ENCODE measurements around the gene MCOLN3.
A peak's percentile ranks its signal among the peaks of the same experiment; 100 is the strongest.

Gene MCOLN3

DNA sequence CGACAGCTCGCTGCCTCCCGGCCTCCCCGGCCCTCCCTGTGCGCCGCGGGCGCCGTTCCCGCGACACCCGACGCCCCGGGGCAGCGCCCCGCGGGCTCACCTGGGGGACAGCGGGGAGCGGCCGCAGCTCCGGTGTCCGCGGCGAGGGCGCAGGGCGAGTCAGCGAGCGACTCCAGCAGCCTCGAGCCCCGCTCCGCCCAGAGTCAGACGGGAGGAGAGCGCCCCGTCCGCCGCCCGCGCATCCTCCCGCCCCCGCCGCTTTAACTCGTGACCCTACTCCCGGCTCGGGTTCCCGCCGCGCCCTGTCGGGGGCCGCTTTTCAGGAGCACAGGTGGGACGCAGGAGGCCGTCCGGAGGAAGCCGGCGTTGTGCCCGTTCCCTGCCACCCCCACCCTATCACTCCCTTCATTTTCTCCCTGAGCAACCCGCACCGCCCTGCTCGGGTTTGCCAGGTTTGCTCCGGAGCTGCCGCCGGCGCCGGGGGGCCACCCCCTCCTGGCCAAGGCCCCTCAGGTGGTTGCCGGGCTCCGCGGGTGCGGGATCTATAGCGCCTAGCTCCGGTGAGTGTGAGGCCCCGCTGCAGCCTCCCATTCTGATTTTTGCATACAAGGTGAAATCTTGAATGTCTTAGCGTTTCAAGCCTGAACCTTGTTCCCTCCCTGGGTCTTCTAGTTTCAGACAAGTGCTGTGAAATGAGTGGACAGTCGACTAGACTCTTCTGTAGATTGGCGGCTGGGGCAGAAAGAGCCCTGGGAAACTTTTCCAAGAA is at the start of gene MCOLN3:
MCOLN3 (minus strand) TSS at position 205 of the 769 bp plus-strand sequence. CDS start 3,140 bp downstream, outside the sequence.
- peak in 1 of 2 experiments; percentile 20 for DNase-seq (ENCODE audit: low read depth in 2 of 2)

DNA sequence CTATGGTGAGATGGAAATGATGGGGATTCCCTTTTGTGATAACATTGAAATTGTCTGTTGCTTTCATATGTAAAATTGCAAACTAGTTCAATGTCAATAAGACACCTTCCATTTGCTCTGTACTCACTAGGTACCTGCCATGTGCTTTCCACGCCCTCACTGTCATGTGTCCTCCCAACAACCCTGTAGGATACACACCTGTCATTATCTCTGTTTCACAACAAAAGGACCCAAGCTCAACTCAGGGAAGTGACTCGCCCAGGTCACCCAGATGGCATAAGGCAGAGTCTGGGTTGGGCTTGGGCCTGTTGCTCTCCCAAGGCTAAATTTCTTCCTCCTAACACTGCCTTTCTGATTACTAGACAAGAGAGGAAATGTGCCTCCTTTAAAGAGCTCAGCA is 45.3 kb upstream of the MCOLN3 start:
- no peak for DNase-seq (ENCODE audit: low read depth in 2 of 2)

DNA sequence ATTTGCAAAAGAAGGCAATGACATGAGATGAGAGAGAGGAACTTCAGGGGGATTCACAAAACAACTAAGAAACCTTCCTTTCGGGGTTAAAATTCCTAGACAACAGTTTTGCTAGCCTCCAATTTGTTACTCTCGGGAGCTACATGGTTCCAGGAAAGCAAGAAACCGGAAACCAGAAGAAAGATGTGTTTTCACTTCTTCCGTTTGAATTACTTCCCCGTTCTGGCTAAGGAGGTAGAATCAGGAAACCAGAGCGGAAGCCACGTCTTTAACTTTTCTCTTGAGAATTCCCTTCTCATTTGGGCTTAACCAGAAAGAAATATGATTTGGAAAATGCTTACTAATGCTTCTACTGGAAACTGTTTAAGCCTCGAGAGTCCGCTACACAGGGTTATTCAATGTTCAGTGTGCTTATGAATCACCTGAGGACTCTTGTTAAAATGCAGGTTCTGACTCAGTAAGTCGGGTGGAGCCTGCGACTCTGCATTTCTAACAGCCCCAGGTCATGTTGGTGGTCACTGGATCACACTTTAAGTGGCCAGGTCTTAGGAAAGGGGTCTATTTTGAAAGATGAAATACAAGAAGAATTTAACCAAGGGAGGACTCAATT is 43.5 kb upstream of the MCOLN3 start:
- no peak for DNase-seq (ENCODE audit: low read depth in 2 of 2)

DNA sequence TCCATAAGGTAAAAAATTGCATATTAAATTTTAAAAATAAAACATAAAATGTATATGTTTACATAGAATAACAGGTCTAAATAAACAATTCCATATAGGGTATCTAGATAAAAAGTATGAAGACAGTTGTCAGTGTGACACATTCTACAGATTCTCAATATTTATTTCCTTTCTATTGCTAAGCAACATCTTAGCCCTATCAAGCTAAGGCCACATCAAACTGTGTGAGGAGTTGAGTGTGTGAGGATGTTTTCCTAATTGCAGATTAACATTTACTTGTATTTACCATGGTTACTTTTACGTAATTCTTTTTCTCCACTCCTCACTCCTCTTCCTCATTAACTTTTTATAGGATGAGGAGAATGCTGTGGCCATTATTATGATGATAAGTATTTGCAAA is 41.9 kb upstream of the MCOLN3 start:
- no peak for DNase-seq (ENCODE audit: low read depth in 2 of 2)

DNA sequence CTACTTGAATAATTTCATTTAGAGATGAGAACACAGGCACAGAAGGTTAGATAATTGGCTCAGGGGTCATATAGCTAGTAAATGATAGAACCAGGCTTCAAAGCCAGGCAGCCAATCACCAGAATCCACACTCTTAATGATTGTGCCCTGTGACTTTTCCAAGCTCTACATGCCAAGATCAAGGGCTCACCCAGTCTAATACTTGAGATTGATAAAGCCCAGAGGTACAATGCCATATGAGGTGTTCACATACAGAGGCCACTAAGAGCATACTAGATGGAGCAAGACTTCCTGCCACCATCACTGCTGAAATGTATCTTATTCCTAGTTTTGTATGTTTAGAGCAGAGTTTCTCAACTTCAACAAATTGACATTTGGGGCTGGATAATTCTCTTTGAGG is 40.9 kb upstream of the MCOLN3 start:
- DNase-seq (ENCODE audit: low read depth in 2 of 2) = no peak

DNA sequence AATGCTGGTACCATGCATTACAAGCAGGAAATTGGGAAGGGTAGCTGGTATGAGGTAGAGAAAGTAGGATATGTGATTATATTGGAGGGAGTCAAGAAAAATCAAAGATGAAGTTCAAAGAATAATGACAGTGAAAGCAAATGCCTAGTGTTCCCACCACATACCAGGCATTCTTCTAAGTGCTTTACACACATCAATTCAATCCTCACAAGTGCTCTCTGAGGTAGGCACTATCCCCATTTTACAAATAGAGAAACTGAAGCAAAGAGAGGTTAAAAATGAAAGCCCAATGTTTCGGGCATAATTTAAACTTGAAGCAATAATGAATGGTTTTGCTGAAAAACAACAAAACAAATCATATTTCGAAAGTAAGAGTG is 40.1 kb upstream of the MCOLN3 start:
- DNase-seq (ENCODE audit: low read depth in 2 of 2) = no peak

GRCh38 chr1:85087659-85088407 is 39.5 kb upstream of the MCOLN3 start:
- no peak for DNase-seq (ENCODE audit: low read depth in 2 of 2)

- no peak for DNase-seq (ENCODE audit: low read depth in 2 of 2)
Measured at GRCh38 chr1:85085417-85085816, 37.1 kb upstream of the MCOLN3 start.

DNA sequence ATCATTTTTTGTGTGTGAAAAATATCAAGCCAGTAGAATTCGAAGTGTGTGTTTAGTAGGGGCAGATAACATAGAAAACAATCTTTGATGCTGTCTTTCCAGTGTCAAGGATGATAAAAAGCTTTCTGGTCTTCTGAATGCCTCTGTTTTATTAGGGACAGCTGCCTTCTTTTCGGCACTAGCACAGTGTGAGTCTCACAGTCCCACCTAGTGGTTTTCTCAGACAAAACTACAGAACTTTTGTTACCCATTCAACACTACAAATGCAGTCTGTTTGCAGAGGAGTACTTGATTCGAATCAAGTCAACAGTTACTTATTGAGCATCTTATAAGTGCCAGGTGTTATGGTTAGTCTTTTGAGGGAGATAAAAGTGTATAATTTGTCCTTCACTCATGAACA is 30.6 kb upstream of the MCOLN3 start:
- no peak for DNase-seq (ENCODE audit: low read depth in 2 of 2)

DNA sequence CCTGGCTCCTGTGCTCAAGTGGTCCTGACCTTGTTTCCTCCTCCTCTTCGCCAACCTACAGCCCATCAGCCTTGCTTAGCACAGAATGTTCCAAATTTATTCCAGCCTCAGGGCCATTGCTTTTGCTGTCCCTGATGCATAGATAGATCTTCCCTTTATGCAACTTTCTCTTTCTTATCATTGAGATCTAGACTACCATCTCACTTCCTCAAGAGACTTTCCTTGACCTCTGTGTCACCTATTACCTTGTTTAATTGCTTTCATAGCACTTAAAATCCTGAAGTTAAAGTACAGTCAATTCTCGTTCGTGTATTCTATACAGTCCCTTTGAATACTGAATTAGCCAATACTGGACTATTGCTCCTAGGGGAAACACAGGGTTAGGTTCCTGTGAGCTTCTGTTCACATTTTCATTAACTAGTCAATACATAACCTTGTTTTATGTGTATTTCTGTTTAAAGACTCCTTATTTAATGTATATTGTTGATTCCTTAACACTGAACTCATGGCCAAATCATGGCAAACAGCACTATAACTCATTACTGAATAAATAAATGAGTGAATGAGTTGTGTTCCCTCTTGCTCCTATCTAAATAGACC is 26.2 kb upstream of the MCOLN3 start:
- no peak for DNase-seq (ENCODE audit: low read depth in 2 of 2)

DNA sequence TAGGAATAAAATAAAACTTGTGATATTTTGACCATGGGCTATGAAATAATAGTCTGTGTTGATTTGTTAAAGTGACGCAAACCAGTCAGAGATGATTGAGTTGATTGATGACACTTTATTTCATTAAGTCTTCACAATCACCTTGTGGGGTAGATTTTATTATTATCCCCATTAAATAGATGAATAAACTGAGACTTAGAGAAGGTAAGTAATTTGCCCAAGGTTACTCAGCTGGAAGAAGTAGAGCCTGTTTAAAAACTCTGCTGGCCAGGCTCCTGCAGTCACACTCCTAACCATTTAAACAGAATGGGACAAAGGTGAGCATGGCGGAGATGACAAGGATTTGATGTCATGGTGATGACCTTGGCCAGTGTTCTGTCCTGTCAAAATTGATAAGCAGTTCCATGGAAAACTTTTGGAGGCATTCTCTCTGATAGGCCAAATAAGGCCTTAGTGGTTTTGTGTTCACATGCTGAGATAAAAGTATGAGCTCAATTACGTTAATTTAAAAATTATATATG is 22.7 kb upstream of the MCOLN3 start:
- DNase-seq (ENCODE audit: low read depth in 2 of 2) = no peak

DNA sequence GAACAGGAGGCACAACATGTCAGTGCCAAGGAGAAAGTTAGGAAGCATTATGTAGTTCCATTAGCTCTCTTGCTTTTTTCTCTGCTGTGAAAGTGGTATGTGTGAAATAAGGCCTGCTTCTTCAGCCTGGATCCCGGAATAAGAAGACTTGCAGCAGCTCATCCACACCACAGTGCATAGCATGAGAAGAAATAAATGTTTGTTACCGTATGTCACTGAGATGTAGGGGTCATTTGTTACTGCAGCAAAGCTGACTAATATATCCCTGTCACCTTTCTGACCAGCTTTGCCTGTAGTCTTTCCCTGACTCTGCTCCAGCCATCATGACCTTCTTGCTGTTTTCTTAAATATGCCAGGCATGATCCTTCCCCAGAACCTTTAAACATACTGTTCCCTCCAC is 20.5 kb upstream of the MCOLN3 start:
- DNase-seq (ENCODE audit: low read depth in 2 of 2) = no peak

DNA sequence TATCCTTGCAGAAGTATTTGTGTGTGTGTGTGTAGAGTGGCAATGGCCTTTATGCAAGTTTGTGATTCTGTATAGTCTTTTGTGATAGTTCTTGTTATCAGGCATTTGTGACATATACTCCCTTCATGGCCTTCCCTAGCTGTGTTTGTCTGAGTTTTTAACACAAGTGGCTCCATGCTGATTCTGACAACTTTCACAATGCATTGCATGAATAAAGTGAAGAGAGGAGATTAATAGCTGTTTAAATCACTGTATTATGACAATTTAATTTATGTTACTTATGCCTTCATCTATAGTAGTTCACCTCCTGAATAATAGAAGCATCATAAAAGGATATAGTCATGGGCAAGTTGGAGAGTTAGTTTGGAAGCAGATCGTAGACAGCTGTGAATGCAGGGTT is 17.2 kb upstream of the MCOLN3 start:
- DNase-seq (ENCODE audit: low read depth in 2 of 2) = no peak

GRCh38 chr1:85062425-85063026 is 14.2 kb upstream of the MCOLN3 start:
- no peak for DNase-seq (ENCODE audit: low read depth in 2 of 2)

DNA sequence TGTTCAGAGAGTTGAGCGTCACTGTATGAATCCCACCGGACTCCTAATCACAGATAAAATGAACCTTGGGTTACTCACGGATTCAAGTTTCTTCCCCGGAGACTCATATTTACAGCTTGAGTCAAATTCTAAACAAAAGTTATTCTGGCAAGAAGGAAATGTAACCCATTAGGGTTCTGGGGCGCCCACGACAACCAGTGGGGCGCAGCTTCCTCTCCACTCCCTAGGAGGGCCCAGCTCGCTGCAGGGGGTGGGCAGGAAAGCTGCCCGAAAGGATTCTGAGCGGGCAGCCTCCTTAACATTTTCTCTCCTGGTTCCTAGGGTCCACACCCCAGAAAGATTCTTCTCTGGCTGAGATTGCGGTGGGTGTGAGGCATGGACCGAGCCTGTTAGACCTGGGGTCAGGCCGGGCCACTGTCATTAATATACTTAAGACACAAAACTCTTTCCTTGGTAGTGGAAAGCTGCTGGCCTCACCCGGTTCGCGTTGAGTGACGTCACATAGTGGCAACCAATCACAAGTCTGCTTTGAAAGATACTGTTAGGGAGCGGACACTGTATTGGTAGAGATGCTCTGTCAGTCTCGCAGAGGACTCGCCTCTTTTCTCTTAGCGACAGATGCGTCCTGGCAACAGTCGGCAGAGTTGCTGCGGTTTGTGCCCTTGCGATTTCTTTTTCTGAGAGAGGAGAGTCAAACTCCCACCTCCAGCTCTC is 13.6 kb upstream of the MCOLN3 start:
- DNase-seq (ENCODE audit: low read depth in 2 of 2) = peak; percentile 65 to 76

DNA sequence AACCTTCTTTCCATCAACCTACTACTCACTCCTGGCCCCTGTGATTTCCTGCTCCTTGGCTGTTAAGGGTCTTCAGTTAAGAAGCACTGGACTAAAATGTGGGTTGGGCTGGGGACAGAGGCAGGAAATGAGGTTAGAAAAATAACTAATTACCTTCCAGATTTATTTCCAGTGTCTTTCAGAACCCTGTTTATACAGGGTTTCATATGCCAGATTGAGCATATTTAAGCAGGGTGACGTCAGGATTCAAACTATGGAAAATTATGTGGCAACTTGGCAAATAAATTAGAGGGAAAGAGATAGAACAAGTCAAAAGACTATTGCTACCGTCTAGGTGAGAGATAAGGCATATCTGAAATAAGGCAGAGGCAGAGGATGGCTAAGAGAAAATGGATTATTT is 11.7 kb upstream of the MCOLN3 start:
- no peak for DNase-seq (ENCODE audit: low read depth in 2 of 2)

GRCh38 chr1:85059563-85059962 is 11.3 kb upstream of the MCOLN3 start:
- DNase-seq (ENCODE audit: low read depth in 2 of 2) = no peak

DNA sequence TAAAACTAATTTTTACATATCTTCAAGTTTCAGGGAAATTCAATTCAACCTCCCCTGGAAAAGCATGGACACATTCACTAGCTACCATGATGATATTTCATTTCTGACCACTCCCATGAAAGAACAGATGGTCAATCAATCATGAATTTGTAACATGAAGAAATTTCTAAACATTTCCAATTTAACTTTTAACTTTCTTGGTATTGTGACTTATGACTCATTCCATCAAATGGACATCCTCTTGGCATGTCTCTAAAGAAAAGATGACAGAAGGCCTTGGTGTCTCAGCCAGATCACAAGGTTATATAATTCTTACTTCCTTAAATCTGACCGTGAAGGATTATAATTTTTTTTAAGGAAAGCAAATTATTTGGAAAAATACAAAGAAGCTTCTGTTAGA is 10.5 kb upstream of the MCOLN3 start:
- no peak for DNase-seq (ENCODE audit: low read depth in 2 of 2)

GRCh38 chr1:85058311-85058710 is 10.0 kb upstream of the MCOLN3 start:
- no peak for DNase-seq (ENCODE audit: low read depth in 2 of 2)

DNA sequence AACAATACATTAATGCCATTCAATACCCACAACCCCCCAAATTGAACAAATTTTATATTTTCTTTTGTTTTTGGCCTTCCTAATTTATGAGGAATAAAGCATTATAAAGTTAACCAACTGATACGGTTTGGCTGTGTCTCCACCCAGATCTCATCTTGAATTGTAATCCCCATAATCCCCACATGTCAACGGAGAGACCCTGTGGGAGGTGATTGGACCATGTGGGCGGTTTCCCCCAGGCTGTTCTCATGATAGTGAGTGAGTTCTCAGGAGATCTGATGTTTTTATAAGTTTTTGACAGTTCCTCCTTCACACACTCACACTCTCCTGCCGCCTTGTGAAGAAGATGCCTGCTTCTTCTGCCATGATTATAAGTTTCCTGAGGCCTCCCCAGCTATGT is 6.4 kb upstream of the MCOLN3 start:
- no peak for DNase-seq (ENCODE audit: low read depth in 2 of 2)

- DNase-seq (ENCODE audit: low read depth in 2 of 2) = no peak
Measured at GRCh38 chr1:85049735-85050166, 1.5 kb upstream of the MCOLN3 start.
